ENCODE data around the gene NAT14. TPM values are rescaled to one million over a fixed set of nuclear protein-coding genes. Genes with fewer than 3 reads are reported as not detected.
A peak's percentile ranks its signal among the peaks of the same experiment; 100 is the strongest.

NAT14 gene
- total RNA-seq, 2 donors from 2014 or later: 6.1 to 14.0 TPM

GRCh38 chr19:55459950-55460657, 24.9 kb upstream of the NAT14 start:
- Mint-ChIP-seq H3K4me1 (ENCODE audit: low read depth in 2 of 2) (peaks cover 17 to 23% of the 10 kb centered on the region in 2 donors), H3K36me3 (no peaks in the 10 kb centered on the region), H3K4me3 (peak overlapping the region; percentile 87), H3K27me3 (no peaks in the 10 kb centered on the region), H3K9me3 (no peaks in the 10 kb centered on the region), H3K27ac (peak overlapping the region; percentile 42 to 68)
- DNase-seq (ENCODE audit: low spot score) (no peak), ATAC-seq (no peak)

GRCh38 chr19:55460670-55461258, 24.2 kb upstream of the NAT14 start:
- DNase-seq (ENCODE audit: low spot score) (no peak), ATAC-seq (peak in 1 of 2 donors; percentile 6)
- Mint-ChIP-seq H3K4me3 (peak overlapping the region; percentile 87), H3K27ac (peak overlapping the region; percentile 42 to 68), H3K4me1 (ENCODE audit: low read depth in 2 of 2) (peaks cover 17 to 23% of the 10 kb centered on the region in 2 donors), H3K36me3 (no peaks in the 10 kb centered on the region), H3K9me3 (no peaks in the 10 kb centered on the region), H3K27me3 (no peaks in the 10 kb centered on the region)

DNA sequence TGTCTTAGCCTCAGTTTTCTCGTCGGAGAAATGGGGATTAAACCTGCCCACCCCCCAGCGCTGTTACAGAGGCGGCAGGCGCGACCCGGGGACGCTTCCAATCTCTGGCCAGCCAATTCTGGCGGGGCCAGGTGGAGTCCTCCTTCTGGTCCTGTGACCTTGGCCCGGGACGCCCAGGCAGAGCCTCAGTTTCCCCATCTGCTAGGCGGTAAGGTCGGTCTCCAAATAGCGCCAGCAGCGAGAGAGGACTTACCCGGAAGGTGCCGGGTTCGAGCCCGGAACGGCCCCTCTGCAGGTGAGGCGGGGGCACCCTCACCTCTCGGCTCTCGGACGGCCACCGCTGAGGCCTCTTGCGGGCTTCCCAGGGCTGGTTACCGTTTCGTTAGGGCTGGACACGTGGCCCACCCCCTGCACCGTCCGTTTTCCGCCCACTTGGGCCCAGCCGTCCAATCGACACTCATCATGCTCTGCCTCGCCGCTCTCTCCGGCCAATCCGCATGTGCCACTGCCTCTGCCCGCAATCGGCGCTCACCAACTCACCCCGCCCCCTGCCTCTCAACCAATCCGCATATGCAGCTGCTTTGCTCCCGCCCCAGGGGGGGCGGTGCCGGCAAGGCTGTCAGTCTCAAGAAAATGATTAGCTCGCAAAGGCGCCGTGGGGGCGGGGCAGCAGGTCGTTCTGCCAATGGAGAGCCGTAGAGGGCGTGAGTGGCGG, 23.6 kb upstream of the NAT14 start, which contains the start of gene ISOC2:
ISOC2 (minus strand) TSS at position 384 of the 715 bp plus-strand sequence. CDS start 5,156 bp downstream, outside the sequence.
- no peaks in the 10 kb centered on the region for H3K27me3 Mint-ChIP-seq
- peak; percentile 97 to 98 for ATAC-seq
- H3K4me1 Mint-ChIP-seq (ENCODE audit: low read depth in 2 of 2): peaks cover 17 to 23% of the 10 kb centered on the region in 2 donors
- peak within 1 kb of the TSS; percentile 87 for H3K4me3 Mint-ChIP-seq
- no peaks in the 10 kb centered on the region for H3K9me3 Mint-ChIP-seq
- DNase-seq (ENCODE audit: low spot score): peak; percentile 100
- peak within 1 kb of the TSS; percentile 42 to 68 for H3K27ac Mint-ChIP-seq
- no peaks in the 10 kb centered on the region for H3K36me3 Mint-ChIP-seq

DNA sequence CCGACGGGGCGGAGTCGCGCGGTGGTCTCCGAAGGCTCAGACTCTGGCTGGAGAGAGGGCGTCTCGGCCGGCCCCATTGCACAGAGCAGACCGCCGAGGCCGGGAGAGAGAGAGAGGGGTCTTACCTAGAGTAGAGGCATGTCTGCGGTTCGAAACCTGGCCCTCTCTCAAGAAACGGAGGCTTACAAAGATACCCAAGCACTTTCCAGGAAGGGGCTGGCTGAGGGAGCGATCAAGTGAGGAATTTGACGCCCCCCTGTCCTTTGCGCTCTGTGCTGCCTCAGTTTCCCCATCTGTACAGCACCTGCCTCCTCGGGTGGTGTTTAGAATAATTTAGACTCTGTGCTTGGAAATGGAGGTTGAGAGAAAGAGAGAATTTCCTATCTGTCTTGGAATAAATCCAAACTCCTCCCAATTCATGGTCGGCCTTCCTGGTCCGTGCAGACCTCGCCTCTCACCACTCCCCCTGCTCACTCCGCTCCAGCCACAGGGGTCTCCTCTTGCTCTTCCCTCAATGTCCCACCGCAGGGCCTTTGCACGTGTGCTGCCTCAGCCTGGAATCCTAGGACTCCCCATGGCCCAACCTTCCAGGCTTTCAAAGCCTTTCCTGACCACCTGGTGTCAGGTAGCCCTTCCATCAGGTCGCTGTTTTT, 22.9 kb upstream of the NAT14 start:
- Mint-ChIP-seq H3K27me3 (no peaks in the 10 kb centered on the region), H3K27ac (peak overlapping the region; percentile 42 to 68), H3K4me1 (ENCODE audit: low read depth in 2 of 2) (peaks cover 17 to 23% of the 10 kb centered on the region in 2 donors), H3K36me3 (no peaks in the 10 kb centered on the region), H3K4me3 (peak overlapping the region; percentile 87), H3K9me3 (no peaks in the 10 kb centered on the region)
- no peak for DNase-seq (ENCODE audit: low spot score)
- ATAC-seq: no peak

- H3K9me3 Mint-ChIP-seq: no peaks in the 10 kb centered on the region
- ATAC-seq: no peak
- peaks cover 17 to 23% of the 10 kb centered on the region in 2 donors for H3K4me1 Mint-ChIP-seq (ENCODE audit: low read depth in 2 of 2)
- no peaks in the 10 kb centered on the region for H3K36me3 Mint-ChIP-seq
- H3K4me3 Mint-ChIP-seq: peak overlapping the region; percentile 87
- DNase-seq (ENCODE audit: low spot score): no peak
- H3K27ac Mint-ChIP-seq: peak overlapping the region; percentile 42 to 68
- H3K27me3 Mint-ChIP-seq: no peaks in the 10 kb centered on the region
Observed at GRCh38 chr19:55462722-55463121, 22.3 kb upstream of the NAT14 start.

- Mint-ChIP-seq H3K27ac (no peak overlapping the region), H3K4me3 (no peak overlapping the region), H3K27me3 (no peaks in the 10 kb centered on the region), H3K36me3 (no peaks in the 10 kb centered on the region), H3K9me3 (no peaks in the 10 kb centered on the region), H3K4me1 (ENCODE audit: low read depth in 2 of 2) (peaks cover 17 to 23% of the 10 kb centered on the region in 2 donors)
- ATAC-seq: no peak
- no peak for DNase-seq (ENCODE audit: low spot score)
Observed at GRCh38 chr19:55463583-55464031, 21.4 kb upstream of the NAT14 start.

GRCh38 chr19:55464039-55464661, 20.8 kb upstream of the NAT14 start:
- no peaks in the 10 kb centered on the region for H3K9me3 Mint-ChIP-seq
- DNase-seq (ENCODE audit: low spot score) (no peak), ATAC-seq (no peak)
- no peak overlapping the region for H3K27ac Mint-ChIP-seq
- H3K4me1 Mint-ChIP-seq (ENCODE audit: low read depth in 2 of 2): peaks cover 17 to 21% of the 10 kb centered on the region in 2 donors
- no peaks in the 10 kb centered on the region for H3K27me3 Mint-ChIP-seq
- no peaks in the 10 kb centered on the region for H3K36me3 Mint-ChIP-seq
- H3K4me3 Mint-ChIP-seq: no peak overlapping the region

DNA sequence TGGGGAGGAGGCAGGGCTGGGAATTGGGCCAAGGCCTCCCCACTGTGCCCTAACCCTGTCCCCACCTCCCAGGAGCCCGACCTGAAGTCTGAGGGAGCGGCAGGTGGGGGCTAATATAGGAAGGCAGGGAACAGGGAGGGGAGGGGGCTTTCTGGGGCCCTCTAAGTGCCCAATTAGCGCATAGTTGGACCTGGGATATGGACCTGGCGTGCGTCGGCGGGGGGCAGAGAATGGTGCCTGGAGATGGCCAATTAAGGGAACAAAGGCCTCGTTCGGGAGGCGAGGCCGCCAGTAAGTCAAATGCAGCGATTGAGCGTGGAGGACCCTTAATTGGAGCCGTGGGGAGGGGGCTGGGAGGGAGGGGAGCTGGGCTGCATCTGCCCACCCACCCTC, 20.3 kb upstream of the NAT14 start, which contains the start of gene C19orf85:
C19orf85 (minus strand) TSS at position 90 of the 393 bp plus-strand sequence. CDS start 197 bp downstream, outside the sequence.
- no peak for DNase-seq (ENCODE audit: low spot score)
- no peaks in the 10 kb centered on the region for H3K36me3 Mint-ChIP-seq
- H3K27me3 Mint-ChIP-seq: no peaks in the 10 kb centered on the region
- no peak for ATAC-seq
- no peak within 1 kb of the TSS for H3K4me3 Mint-ChIP-seq
- H3K9me3 Mint-ChIP-seq: no peaks in the 10 kb centered on the region
- H3K27ac Mint-ChIP-seq: no peak within 1 kb of the TSS
- peaks cover 17 to 21% of the 10 kb centered on the region in 2 donors for H3K4me1 Mint-ChIP-seq (ENCODE audit: low read depth in 2 of 2)

DNA sequence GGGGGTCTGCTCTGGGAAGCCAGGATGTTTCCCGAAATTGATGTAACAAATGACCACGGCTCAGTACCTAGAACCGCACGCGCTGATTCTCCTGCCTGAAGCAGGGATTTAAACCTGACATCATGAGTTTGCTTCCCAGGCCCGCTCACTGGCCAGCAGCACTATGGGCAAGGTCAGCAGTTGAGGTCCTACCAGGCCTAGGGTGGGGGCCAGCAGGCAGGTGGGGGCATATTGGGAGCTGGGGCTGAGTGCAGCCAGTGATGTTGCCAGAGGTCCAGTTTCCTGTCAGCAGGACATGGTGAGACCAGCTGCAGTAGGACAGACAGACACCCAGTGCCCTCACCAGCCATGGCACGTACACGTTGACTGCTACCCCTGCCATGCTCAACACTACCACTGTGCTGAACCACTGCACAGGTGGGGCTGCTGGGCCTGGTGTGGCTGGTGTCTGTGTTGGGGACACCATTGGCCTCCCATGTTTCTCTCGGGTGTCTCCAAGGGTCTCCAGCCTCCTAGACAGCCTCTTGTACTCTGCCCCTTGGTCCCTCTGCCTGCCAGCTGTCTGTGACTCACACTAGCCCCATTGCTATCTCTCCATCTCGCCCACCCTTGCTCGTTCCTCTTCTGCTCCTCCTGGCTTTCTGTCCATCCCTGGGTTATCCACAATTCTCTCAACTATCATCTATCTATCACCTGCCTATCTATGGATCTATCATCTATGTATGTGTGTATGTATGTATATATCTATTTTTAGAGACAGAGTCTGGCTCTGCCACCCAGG, 19.3 kb upstream of the NAT14 start:
- H3K27me3 Mint-ChIP-seq: no peaks in the 10 kb centered on the region
- no peaks in the 10 kb centered on the region for H3K9me3 Mint-ChIP-seq
- no peak for DNase-seq (ENCODE audit: low spot score)
- no peak overlapping the region for H3K27ac Mint-ChIP-seq
- no peak overlapping the region for H3K4me3 Mint-ChIP-seq
- no peaks in the 10 kb centered on the region for H3K36me3 Mint-ChIP-seq
- peaks cover 12 to 15% of the 10 kb centered on the region in 2 donors for H3K4me1 Mint-ChIP-seq (ENCODE audit: low read depth in 2 of 2)
- no peak for ATAC-seq

GRCh38 chr19:55466241-55466614, 18.8 kb upstream of the NAT14 start:
- no peaks in the 10 kb centered on the region for H3K36me3 Mint-ChIP-seq
- H3K4me3 Mint-ChIP-seq: no peak overlapping the region
- ATAC-seq: no peak
- no peak for DNase-seq (ENCODE audit: low spot score)
- no peaks in the 10 kb centered on the region for H3K27me3 Mint-ChIP-seq
- H3K27ac Mint-ChIP-seq: no peak overlapping the region
- no peaks in the 10 kb centered on the region for H3K9me3 Mint-ChIP-seq
- H3K4me1 Mint-ChIP-seq (ENCODE audit: low read depth in 2 of 2): peaks cover 11 to 12% of the 10 kb centered on the region in 2 donors

DNA sequence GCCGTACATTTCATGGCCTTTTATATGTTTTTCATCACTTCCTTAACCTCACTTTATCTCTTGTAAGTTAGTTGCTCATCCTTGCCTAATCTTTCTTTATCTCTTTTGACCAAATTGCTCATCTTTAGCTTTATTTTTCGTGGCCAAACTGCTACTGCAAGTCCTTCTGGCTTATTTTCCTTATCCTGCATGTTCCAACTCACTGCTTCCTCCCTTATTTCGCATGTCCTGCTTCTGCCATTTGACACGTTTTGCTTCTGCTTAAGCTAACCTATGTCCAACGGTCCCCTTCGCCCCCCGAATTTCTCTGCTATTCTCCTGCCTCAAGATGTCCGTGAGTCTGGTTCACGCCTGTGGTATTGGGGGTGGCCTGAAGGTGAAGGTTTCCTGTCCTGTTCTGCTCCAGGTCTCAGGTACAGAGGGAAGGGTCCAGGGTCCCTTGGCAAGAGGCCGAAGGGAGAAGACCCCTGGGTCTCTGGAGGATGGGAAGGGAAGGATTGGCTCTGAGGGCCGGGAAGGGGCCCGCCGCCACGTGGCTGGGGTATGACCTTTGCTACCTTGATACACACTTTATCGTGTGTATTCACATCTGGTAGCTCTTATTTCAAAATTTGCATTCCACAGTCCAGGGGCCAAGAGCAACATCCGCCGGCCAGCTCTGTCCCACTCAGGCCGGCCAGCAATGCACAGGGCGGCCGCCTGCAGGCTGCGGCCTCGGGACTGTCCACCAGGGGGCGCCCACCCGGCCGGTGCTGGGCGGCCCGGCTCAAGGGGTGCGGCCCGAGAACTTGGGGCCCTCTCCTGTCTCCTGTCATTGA, 17.5 kb upstream of the NAT14 start:
- no peak overlapping the region for H3K4me3 Mint-ChIP-seq
- ATAC-seq (peak; percentile 88), DNase-seq (ENCODE audit: low spot score) (peak; percentile 75)
- no peaks in the 10 kb centered on the region for H3K27me3 Mint-ChIP-seq
- no peaks in the 10 kb centered on the region for H3K9me3 Mint-ChIP-seq
- peaks cover under 1 to 3% of the 10 kb centered on the region in 2 donors for H3K4me1 Mint-ChIP-seq (ENCODE audit: low read depth in 2 of 2)
- no peaks in the 10 kb centered on the region for H3K36me3 Mint-ChIP-seq
- H3K27ac Mint-ChIP-seq: no peak overlapping the region

DNA sequence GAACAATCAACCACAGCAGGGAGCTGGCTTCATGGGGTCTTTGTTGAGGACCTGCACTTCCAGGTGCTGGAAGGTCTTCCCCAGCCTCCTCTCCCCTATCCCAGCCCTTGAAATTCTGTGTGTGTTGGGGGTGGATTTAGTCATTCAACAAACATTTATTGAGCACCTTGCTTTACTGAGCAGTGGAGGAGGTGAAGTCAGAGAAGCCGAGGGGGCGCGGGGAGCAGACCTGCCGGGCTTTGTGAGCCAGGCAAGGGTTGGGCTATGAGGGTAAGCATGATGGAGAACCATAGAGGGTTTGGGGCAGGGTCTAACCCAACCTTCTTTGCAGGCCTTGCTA, 17.0 kb upstream of the NAT14 start:
- no peak for ATAC-seq

More for the DNA sequence above, 17.0 kb upstream of the NAT14 start:
- H3K36me3 Mint-ChIP-seq: no peaks in the 10 kb centered on the region
- DNase-seq (ENCODE audit: low spot score): no peak
- no peak overlapping the region for H3K4me3 Mint-ChIP-seq
- H3K27ac Mint-ChIP-seq: no peak overlapping the region
- H3K9me3 Mint-ChIP-seq: no peaks in the 10 kb centered on the region
- H3K27me3 Mint-ChIP-seq: no peaks in the 10 kb centered on the region
- H3K4me1 Mint-ChIP-seq (ENCODE audit: low read depth in 2 of 2): peaks cover 0 to under 1% of the 10 kb centered on the region in 2 donors
